Amniotic stem cell (primary cell): Measurements from ENCODE around the gene PABPN1.

Experiments used
- DNase-seq: peaks from one replicate; lab custom pipeline; 2025; lab: John Stamatoyannopoulos, UW

Gene PABPN1

GRCh38 chr14:23326491-23327332 is 5.5 kb downstream of the PABPN1 start:
- DNase-seq: no peak

DNA sequence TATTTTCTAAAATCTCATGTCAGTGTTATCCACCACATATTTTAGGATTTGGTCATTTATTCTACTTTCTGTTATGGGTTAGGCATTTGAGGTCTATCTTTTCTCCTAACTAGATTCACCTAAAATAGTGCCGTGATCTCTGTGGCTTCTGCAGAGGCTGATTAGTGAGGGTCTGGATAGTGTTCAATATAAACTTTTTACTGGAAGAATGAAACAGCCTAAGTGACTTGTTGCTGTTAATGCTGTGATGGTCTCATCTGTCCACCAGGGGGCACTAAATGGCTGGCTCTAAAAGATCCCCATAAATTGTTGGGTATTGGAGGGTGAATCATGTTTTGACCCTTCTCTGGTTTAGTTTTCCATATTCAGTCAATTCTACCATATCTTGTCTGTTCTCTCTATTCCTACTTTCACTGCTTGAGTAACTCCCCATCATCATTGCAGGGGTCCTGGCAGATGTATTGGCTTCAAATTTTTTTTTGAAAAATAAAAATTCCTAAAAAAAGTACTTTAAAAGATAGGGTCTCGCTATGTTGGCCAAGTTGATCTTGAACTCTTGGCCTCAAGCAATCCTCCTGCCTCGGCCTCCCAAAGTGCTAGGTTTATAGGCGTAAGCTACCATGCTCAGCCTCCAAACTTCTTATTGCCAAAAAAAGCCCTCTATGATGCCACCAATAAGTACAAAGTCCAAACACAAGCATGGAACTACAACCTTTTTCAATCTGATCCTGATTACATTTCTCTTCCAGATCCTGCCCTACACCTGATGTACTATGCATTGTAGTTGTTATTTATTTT is 6.9 kb downstream of the PABPN1 start:
- DNase-seq: peak; percentile 65

- DNase-seq: no peak
These were observed 14.4 kb downstream of the PABPN1 start for GRCh38 chr14:23335623-23336022.

- no peak for DNase-seq
These were observed 18.4 kb downstream of the PABPN1 start for GRCh38 chr14:23339506-23340268.

DNA sequence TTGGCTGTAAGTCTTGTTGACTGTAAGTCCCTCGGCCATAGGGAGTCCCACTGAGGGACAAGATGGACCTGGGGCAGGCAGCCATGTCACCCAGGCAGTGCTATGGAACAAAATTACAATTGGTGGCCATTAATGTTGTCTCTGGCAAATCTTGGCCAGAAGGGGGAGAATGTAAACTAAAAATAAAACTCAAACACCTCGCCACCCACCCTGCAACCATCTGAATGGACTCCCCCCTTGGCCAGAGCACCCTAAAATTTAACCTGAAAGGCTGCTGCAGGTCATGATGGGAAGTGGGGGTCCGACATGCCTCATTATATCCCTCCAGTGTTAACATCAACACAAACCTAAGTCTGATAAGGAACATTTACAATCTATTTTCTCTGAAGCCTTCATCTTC is 23.2 kb downstream of the PABPN1 start:
- no peak for DNase-seq

DNA sequence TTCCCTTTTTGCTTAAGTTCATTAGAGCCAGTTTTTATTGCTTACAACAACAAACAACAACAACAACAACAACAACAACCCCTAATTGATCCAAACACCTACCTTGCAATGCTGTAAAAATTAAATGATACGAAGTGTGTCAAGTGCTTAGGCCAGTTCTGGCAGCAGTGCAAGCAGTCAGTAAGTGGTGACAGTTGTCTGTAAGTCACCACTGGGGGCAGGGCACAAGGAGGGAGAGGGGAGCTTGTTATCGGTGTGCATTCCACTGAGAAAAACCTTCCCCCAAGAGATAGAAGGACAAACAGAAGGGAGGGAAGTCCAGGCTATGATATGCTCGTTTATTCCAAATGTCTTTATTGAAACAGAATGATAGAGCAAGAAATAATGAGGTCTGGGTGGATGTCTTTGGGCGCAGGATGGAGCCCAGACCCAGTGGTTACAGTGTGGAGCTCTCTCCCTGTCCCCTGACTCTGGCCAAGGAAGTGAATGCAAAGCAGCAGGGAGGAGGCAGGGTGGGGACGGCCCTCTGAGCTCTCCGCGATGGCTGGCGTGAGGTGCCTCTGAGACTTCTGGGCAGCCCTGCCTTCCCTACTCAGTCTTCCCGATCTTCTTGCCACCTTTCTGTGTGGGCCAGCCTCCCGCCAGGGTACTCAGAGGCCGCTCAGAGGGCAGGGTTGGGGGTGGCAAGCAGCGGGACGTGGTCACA is 24.9 kb downstream of the PABPN1 start:
- no peak for DNase-seq

- DNase-seq: no peak
These were observed 25.6 kb downstream of the PABPN1 start for GRCh38 chr14:23346693-23347405.

GRCh38 chr14:23347406-23348296 is 26.4 kb downstream of the PABPN1 start:
- no peak for DNase-seq

GRCh38 chr14:23348297-23348655 is 27.0 kb downstream of the PABPN1 start:
- no peak for DNase-seq

GRCh38 chr14:23349156-23349845 is 28.0 kb downstream of the PABPN1 start:
- no peak for DNase-seq

GRCh38 chr14:23351681-23352505 is 30.6 kb downstream of the PABPN1 start:
- no peak for DNase-seq

DNA sequence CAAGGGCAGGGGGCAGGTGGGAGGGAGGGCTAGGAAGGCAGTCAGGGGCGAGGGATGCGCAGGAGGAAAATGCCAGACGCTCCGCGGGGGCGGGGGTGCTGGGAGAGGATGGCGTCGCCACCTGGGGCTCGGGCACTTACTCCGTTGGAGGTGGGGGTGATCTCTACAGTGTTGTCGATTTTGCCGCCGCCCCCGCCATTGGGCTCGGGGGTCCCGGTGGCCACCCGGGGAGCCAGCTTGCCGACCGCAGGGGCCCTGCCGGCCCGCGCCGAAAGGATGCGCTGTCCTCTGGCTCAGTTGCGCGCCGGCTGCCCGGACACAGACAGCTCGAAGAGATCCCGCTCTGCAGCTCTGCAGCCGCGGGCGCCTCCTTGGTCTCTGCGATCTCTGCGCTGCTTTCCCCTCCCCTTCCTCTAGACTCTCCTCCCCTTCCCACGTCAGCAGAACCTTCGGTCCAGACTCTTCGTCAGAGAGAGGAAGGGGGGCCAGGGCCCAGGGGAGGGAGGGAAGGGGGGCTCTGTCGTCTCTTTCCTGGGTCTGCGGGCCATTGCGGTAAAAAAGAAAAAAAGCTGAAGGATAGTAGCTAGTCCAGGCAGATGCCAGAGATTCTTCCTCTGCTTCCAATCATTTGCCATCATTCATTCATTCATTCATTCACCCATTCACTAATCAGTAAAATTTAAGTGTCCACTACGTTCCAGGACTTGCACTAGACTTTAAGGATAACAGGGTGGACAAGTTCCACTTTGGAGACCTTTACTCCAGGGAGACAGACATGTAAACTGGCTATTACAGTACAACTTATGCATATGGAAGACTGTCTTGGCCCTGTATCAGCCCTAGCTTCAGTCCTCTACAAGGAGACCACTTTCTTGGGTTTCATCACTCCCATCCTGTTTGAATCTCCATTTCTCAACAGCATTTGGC is 31.5 kb downstream of the PABPN1 start, which contains the start of gene SLC22A17:
Gene SLC22A17 (minus strand): TSS at position 382 of the 927 bp plus-strand sequence.
- peak; percentile 88 for DNase-seq

GRCh38 chr14:23353433-23353780 is 32.1 kb downstream of the PABPN1 start:
- no peak for DNase-seq

GRCh38 chr14:23354990-23355389 is 33.7 kb downstream of the PABPN1 start:
- no peak for DNase-seq

DNA sequence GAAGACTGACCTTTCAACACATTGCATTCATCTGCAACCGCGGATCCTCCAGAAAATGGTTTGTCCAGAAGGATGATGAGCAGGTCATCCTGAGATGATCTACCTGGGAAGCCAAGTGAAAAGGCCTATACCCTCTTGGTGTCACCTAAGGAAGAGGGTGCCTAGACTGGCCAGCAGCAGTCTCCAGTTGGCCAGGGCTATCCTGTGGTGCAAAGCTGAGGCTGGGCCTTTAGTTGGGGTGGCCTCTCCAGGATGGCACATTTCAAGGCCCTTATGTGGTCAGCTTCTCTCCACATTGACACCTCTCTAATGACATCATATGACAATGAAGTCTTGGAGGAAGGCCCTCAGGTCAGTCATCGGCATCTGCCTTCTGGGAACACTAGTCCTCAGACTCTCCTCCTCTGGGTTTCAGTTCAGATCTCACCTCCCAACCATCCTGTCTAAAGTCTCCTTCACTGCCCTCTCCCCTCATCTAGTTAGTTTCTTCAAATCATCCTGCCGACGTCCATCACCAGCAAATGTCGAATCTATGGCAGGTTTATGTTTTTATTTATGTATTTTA is 34.7 kb downstream of the PABPN1 start:
- DNase-seq: no peak

DNA sequence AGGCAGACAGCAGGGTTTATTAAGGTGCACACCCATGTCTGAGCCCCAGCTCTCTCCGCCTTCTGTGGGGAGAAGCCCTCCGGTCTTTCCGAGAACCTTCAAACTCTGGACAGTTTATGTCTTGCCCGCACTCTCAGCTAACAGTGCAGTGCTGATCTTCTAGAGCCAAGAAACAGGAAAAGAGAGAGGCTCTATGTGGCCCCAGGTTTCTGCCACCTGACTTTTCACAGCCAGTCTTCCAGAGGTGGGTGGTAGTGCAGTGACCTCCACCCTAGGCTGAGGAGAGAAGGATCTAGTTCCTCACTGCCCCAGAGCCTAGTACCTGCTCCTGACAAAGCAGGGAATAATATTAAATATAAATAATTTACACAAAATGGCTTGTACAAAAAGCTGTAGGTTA is 35.4 kb downstream of the PABPN1 start:
- DNase-seq: no peak

GRCh38 chr14:23357261-23357660 is 36.0 kb downstream of the PABPN1 start:
- DNase-seq: no peak
